Bronchial epithelial cell (primary cell): ENCODE results near the gene SEMA4D. TPM values are rescaled to one million over a fixed set of nuclear protein-coding genes. Genes with fewer than 3 reads are reported as not detected.
"Not testable (repeated sequence)": the region's sequence is repeated elsewhere in the genome, so short reads cannot be mapped to it uniquely, and the experiment has no call there.

Experiments
- DNase-seq: peaks from one replicate; pipeline ENCODE4 v3.0.0-alpha.2; 2010; ENCODE audit warnings: low read depth
- FAIRE-seq: peaks from 2 replicates; lab custom pipeline; 2011; peaks lifted over from hg19 to GRCh38; lab: Jason Lieb, UNC
- H3K27me3 ChIP-seq: 2 replicates; pipeline ENCODE4 v1.5.1; 2011; ENCODE audit warnings: low read length; ENCODE audit not compliant: control insufficient read depth, insufficient read depth
- H3K36me3 ChIP-seq: 2 replicates; pipeline ENCODE4 v1.5.1; 2011; ENCODE audit warnings: low read length; ENCODE audit not compliant: control insufficient read depth, insufficient read depth
- H3K4me3 ChIP-seq: 2 replicates; pipeline ENCODE4 v1.5.1; 2011; ENCODE audit warnings: mild to moderate bottlenecking, low read depth, low read length, control low read depth
- CTCF ChIP-seq: IDR thresholded peaks from 2 replicates; pipeline ENCODE4 v1.5.1; 2011; ENCODE audit warnings: mild to moderate bottlenecking, moderate library complexity, low read length, control low read depth, inconsistent platforms; ENCODE audit not compliant: insufficient read depth, severe bottlenecking
- total RNA-seq: library from RNA; depleted of rRNA; stranded (reverse); fragments of >200 nt; gene quantifications from 2 replicates; pipeline ENCODE4 v1.2.1, GENCODE V29; 2014

The SEMA4D gene
- total RNA-seq, 1 donor from 2014 or later = 1.8 TPM

GRCh38 chr9:89375191-89375760 is 122.6 kb downstream of the SEMA4D start:
- FAIRE-seq = no peak
- TF ChIP-seq CTCF = peak; percentile 27
- H3K27me3 ChIP-seq = no peaks in the 10 kb centered on the region
- H3K4me3 ChIP-seq = no peak overlapping the region
- DNase-seq = peak; percentile 22
- no peaks in the 10 kb centered on the region for H3K36me3 ChIP-seq

GRCh38 chr9:89374176-89374575 is 123.7 kb downstream of the SEMA4D start:
- no peaks in the 10 kb centered on the region for H3K36me3 ChIP-seq
- H3K27me3 ChIP-seq = no peaks in the 10 kb centered on the region
- TF ChIP-seq CTCF = no peak
- FAIRE-seq (no peak), DNase-seq (no peak)
- no peak overlapping the region for H3K4me3 ChIP-seq

GRCh38 chr9:89372979-89373378 is 124.9 kb downstream of the SEMA4D start:
- no peak for TF ChIP-seq CTCF
- Histone ChIP-seq H3K4me3 (no peak overlapping the region), H3K36me3 (no peaks in the 10 kb centered on the region), H3K27me3 (no peaks in the 10 kb centered on the region)
- DNase-seq = no peak
- no peak for FAIRE-seq

- no peak for FAIRE-seq
- TF ChIP-seq CTCF = no peak
- Histone ChIP-seq H3K27me3 (no peaks in the 10 kb centered on the region), H3K36me3 (no peaks in the 10 kb centered on the region), H3K4me3 (no peak overlapping the region)
- DNase-seq = no peak
Observed at GRCh38 chr9:89372230-89372816, 125.6 kb downstream of the SEMA4D start.

GRCh38 chr9:89371791-89372190 is 126.1 kb downstream of the SEMA4D start:
- FAIRE-seq = peak; percentile 99
- not testable (repeated sequence) for H3K36me3 ChIP-seq, H3K27me3 ChIP-seq, H3K4me3 ChIP-seq, DNase-seq

- no peak for DNase-seq
- TF ChIP-seq CTCF = no peak
- no peaks in the 10 kb centered on the region for H3K27me3 ChIP-seq
- no peak for FAIRE-seq
- H3K36me3 ChIP-seq = no peaks in the 10 kb centered on the region
- no peak overlapping the region for H3K4me3 ChIP-seq
Observed at GRCh38 chr9:89370593-89370992, 127.3 kb downstream of the SEMA4D start.
